HT-29 (cell line): ENCODE results near the gene CD109. TPM values are rescaled to one million over a fixed set of nuclear protein-coding genes. Genes with fewer than 3 reads are reported as not detected.
A peak's percentile ranks its signal among the peaks of the same experiment; 100 is the strongest.
"Not testable (repeated sequence)": the region's sequence is repeated elsewhere in the genome, so short reads cannot be mapped to it uniquely, and the experiment has no call there.

Experiments
- DNase-seq: peaks from one replicate; pipeline ENCODE4 v3.0.0-alpha.2; 2015; ENCODE audit warnings: low spot score
- total RNA-seq: library from RNA; depleted of rRNA; stranded (reverse); fragments of >200 nt; shearing (Covaris generic); gene quantifications from 2 replicates; pipeline ENCODE4 v1.2.3, GENCODE V29; 2014

Gene CD109
- total RNA-seq, 1 experiment from 2014 or later, result not detected

DNA sequence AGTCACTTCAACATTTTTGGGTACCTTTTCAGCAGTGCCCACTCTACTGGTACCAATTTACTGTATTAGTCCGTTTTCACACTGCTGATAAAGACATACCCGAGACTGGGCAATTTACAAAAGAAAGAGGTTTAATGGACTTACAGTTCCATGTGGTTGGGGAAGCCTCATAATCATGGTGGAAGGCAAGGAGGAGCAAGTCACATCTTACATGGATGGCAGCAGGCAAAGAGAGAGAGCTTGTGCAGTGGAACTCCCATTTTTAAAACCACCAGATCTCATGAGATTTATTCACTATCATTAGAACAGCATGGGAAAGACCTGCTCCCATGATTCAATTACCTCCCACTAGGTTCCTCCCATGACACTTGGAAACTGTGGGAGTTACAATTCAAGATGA, 12.4 kb upstream of the CD109 start:
- not testable (repeated sequence) for DNase-seq

DNA sequence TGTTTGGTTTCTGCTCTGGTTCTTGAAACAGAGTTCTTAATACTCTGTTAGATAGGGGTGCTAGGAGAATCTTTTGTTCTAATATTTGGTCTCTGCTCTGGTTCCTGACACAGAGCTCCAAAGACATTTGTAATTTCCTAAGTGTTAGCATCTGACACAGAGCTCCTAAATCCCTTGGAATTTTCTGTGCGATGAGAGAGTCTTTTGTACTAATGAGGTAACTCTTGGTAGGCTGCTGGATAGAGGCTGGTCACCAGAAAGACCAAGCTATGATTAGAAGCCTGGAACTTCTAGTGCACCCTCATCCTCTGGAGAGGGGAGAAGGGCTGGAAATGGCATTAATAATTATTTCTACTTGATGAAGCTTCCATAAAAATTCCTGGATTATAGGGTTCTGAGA, 7.7 kb upstream of the CD109 start:
- no peak for DNase-seq

DNA sequence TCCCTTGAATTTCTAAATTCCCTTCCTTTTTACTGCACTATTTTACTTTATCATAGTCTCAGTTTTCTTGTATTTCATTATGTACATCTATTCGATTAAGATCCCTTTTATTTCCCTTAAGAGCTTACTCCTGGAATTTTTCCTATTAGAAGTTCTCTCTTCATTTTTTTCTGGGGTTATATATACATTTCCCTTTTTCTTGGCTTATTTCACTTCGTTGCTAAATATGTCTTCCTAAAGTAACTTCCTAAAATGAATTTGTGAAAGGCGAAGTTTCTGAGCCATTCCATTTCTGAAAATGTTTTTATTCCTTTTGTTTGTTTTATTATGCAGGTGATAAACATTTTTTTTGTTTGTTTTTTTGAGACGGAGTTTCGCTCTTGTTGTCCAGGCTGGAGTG, 5.9 kb upstream of the CD109 start:
- no peak for DNase-seq

DNA sequence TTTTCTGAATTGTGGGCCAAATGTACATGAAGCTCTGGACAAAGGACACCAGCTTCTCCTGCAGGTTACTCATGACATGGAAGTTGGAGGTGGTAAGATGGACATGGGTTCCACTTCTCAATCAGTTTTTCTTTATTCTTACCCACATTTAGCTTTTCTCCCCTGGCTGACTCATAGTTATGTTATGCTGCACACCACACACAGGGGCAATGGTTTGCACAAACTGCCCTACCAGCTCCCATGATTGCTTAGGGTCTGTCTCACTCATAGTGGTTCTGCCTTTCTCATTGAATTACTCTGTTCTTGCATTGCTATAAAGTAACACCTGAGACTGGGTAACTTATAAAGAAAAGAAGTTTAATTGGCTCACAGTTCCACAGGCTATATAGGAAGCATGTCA, 4.5 kb upstream of the CD109 start:
- no peak for DNase-seq

DNA sequence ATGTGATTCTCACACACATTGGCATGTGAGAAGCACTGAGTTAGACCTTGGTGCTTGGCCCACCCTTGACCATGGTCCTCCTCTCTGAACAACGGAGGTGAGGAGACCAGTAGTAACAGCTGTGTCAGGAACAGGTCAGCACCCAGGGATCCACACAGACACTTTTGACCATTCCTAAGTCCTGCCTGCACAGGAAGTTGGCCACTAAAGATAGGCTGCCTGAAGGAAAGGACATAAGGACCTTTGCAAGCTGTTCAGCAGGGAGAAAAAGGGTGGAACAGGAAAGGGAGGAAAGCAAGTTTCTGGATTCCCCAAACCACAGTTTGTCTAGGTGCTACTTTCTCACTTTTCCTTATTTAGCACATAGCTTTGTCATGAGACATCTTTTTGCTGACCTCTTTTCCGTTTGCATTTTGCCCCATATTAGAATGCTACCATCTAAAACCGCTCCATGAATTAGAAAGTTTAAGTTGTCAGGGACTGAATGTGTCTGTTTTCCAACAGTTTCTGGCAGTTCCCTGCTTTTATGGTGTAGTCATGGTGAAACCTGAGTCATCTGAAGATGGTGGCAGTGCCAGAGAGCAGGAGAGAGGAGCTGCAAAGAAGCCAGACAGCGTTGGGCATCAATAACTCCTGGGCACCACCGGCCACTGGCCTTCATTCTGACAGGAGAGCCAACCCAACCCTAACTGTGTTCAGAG, 1.1 kb upstream of the CD109 start:
- no peak for DNase-seq

DNA sequence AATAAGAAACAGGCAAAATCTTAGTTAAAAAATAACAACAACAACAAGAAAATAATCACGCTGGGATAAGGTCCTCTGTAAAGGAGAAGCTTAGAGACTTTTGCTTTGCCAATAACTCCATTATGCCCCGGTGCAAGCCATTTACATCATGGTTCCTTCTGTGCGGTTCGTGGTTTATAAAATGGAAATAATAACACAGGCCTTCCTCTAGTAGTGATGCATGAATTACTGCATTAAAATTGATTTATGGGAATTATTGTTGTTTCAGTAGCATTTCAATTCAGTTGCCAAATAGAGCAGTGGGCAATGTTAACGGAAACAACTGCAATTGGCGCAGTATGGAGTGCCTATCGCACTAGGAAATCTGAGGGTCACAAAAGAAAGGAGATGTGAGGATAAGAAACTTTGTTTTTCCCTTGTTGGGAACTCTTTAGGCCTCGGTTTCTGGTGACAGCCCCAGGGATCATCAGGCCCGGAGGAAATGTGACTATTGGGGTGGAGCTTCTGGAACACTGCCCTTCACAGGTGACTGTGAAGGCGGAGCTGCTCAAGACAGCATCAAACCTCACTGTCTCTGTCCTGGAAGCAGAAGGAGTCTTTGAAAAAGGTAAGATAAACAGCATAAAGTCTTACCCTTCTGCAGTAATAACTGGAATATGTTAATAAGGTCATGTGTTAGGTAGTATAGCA, 1.1 kb downstream of the CD109 start:
- DNase-seq, result no peak

DNA sequence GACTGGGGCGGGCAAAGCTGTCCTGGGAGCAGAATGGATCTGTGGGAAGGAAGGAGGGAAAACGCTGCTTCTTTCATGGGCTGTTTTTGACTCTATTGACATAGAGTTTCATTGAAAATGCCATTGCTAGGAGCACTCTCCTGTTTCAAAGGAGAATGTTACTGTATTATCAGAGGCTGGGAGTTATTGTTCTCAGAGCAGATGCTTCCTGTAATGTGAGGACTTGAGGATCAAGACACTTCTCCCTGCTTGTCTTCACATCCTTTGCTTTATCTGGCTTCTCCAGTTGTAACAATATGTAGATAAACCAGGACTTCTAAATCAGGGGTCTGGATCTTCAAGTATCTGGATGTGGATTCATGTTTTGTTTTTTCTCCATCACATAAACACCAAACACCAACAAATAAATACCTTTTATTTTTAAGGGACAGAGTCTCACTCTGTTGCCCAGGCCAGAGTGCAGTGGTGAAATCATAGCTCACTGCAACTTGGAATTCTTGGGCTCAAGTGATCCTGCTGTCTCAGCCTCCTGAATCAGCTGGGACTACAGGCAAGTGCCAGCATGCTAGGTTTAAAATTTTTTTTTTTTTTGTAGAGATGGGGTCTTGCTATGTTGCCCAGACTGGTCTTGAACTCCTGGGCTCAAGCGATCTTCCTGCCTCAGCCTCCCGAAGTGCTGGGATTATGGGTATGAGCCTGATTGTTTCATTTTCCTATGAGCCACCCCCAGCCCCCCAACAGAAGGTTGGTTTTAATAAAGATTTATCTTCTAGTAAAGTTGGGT, 3.9 kb downstream of the CD109 start:
- DNase-seq, result no peak

DNA sequence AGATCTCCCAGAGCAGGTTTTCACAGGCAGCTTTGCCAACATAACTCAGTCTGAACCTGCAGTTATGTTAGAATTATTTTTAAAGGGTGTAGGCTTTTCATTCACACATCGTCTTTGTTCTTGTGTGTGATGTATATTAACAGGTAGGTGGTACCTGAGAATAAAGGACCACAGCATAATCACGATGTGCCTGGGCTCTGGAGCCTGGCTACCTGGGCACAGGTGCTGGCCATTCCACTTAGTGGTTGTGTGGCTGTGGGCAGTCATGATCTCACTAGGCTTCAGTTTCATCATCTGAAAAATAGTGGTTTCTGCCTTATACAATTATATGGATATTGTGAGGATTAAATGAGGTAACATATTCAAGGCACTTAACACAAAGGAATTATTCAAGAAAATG, 6.4 kb downstream of the CD109 start:
- DNase-seq, result no peak

DNA sequence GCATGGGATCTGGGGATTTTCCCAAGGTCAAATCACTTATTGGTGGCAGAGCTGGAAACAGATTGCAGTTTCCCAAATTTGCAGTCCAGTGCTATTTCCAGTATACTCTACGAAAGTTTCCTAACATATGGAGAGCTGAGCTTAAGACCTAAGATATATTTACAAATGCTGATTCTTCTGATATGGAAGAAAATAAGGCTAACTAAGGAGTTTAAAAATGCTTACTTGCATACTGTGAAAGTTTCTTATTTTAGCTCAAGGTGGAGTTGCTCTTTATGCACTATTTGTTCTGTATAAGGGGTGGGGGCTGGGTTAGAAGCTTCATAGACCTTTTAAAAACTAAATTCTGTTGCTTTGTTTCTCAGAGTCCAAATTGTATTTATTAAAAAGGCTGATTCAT, 7.5 kb downstream of the CD109 start:
- DNase-seq, result no peak

DNA sequence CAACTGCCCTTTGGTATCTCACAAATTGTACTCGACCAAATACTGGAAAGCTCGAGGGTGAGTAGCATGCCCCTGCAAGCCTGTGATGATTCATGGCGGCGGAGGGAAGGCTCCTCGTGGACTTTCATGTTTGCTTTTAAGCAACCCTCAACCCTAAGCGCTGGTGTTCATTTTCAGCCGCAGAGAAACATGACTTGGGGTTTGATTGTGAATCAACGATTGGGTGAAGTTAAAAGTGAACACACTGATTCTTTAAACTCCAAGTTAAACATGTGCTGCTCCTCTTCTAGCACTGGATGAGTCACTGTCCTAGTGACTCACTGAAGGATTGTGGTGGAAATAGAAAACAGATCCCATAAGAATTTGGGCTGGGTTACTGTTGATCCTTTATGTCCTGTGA, 8.3 kb downstream of the CD109 start:
- DNase-seq, result peak; percentile 37

DNA sequence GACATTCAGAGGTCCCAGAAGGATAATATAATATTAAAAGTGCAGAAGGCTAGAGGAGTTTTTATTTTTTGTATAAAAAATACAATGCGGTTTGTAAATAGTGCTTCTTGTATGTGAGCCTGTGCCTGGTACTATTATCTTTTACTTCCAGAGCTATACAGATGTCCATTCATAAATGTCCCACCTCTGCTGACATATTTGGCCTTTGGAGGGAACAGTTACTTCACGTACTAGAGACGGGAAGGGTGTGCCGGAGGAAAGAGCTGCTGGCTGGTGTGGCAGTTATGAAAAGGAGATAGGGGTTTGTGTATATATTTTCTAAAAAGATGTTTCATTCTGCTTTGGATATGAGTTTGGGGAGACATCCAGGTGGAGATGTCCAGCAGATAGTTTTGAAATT, 8.8 kb downstream of the CD109 start:
- DNase-seq, result no peak

DNA sequence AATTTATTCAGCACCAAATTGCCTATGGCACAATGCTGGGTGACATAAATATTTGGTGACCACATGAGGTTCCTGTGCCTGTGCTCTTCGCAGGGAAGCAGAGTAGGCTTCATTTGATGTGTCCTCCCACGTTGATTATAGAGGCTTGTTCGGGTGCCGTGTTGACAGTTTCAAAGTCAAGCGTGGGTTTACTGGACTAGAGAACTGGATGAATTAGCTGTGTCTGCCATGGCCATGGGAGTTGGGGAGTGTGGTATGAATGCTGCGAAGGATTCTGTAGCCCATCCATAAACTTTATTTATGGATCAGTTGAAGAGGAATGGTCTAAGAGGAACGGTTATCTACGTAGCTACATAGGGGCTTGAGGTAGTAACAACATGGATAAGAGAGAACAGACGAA, 11.0 kb downstream of the CD109 start:
- no peak for DNase-seq

DNA sequence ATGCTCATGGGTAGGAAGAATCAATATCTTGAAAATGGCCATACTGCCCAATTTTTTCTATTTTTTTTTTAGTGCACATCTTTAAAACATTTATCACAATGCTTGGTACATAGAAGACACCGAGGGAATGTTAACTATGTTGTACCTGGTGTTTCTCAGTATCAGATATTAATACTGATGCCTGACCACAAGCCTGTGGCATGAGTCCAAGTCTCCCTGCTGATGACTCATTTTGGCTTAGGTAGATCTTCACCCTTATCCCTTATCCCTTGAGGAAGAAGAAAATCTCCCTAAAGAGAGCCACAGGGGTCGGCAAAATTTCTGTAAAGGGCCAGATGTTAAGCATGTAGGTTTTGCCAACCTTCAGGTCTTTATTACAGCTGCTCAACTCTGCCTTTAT, 14.5 kb downstream of the CD109 start:
- DNase-seq, result peak; percentile 87

DNA sequence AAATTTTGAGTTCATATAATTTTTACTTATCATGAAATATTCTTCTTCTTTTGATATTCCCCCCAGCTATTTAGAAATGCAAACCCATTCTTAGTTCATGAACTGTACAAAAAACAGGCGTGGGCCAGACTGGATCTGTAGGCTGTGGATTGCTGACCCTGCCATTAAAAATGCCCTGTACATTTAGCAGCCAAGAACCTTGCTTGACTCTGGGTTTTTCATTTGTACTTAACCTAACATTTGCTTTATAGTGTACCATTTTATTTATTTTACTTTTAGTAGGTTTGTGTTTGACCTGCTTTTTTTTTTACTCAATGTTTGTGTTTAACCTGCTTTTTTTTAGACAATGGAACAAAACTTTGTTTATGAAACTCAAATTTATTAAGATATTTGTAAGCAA, 14.9 kb downstream of the CD109 start:
- no peak for DNase-seq

DNA sequence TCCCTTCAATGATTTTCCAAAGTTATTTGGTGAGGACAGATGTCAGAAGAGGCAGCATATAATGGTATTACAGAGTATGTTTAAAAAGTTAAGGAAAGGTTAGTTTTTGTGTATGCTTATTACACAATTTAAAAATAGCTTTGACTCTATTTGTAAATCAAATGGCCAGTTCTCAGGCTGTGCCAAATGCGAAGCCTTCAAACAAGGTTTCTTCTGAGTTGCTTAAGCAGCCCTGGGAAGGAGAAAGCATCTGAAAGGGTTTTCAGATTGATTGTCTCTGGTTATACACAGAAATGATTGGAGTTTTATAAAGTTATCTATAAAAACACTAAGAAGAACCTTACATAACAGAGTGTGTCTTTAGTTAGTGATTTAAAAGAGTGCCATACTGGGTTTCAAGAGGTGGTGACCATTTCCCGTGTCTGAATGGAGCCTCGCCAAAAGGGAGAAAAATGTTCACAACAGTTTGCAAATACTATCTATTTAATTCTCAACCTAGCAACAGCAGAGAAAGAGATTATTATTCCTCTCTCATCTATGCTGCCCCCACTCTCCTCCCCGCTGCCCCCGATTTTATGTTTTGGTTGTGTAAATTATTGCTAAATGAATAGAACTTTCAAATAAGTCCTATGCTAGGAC, 16.7 kb downstream of the CD109 start:
- no peak for DNase-seq

DNA sequence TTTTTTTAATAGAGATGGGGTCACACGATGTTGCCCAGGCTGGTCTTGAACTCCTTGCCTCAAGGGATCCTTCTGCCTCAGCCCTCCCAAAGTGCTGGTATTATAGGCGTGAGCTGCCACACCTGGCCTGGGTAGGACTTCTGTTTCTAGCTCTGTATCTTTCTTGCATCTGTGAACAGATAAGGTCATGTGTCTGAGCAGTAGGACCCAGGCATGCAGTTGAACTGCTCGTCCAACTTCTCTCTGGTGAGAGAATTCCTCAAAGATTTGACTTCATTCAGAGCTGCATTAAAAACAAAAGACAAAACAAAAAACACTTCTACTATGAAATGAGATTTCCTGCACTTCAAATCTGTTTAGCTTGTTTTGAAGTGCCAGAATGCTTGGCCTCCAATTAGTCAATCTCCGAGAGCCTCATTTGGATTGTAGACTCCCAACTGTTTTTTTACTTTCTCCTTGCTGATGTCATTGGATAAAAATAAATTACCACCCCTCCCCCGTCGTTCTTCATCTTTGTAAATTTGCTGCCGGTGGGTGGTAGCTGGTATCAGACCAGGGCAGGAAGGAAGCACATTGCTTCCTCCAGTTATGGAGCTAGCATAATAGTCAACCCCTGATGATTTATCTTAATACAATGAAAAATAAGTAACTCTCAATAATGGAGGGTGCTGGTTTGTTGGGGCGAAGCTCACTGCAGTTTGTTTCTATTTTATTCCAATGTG, 17.6 kb downstream of the CD109 start:
- no peak for DNase-seq

DNA sequence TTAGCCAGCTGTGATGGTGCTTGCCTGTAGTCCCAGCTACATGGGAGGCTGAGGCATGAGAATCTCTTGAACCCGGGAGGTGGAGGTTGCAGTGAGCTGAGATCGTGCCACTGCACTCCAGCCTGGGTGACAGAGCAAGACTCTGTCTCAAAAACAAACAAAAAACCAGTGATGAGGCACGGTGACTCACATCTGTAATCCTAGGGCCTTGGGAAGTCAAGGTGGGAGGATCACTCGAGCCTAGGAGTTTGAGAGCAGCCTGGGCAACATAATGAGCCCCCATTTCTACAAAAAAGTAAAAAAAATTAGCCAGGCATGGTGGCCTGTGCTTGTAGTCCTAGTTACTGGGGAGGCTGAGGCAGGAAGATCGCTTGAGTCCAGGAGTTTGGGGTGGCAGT, 19.1 kb downstream of the CD109 start:
- not testable (repeated sequence) for DNase-seq

DNA sequence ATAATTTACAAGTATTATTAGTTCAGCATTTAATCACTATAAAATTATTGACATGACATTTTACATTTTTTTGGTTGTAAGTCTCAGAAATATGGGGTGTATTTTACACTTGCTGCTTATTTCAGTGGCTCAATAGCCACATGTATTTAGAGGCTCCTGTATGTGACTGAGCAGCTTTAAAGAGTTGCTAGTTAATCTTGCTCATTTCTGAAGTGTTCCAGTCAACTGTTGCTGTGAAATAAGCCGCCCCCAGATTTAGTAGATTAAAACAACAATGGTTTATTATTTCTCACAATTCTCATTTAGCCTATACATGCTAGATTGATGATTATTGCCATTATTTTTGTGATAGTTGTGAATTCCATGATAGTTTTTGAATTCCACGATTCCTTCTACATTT, 23.0 kb downstream of the CD109 start:
- DNase-seq, result no peak

DNA sequence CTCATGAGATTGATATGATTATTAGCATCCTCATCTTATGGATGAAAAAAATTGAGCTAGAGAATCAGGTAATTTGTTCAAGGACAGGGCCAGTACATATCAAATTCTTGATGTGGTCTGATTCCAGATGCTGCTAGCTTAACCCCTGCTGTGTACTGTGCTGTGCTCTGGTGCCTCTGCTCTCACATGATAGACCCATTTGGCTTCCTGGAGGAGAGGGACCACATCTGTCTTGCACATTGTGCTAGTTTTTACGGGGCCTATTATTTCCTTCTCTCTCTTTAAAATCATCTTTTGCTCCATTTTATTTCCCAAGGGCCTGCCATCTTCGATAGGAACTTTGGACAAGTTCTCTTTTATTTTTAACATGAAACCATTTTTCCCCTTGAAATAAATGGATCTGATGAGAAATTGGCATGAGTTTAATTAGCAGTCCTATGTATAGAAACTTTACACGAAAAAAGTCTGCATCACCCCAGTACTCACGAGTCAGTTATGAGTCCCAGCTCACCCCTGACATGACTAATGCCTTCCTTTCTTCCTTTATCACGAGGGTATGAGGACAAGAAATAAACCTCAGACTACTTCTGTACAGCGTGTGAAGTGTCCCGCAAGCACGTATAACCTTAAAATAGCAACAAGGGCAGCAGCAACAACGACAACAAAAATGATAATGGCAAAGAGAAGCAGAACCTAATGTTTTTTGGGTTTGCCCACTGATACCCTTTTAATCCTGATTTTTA, 26.5 kb downstream of the CD109 start:
- no peak for DNase-seq

DNA sequence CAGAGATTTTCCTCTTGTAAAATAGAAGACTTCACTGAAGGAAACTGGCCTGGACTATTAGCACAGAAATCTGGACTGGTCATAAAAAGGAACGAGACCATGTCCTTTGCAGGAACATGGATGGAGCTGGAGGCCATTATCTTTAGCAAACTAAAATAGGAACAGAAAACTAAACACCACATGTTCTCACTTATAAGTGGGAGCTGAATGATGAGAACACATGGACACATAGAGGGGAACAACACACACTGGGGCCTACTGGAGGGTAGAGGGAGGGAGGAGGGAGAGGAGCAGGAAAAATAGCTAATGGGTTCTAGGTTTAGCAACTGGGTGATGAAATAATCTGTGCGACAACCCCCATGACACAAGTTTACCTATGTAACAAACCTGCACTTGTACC, 27.5 kb downstream of the CD109 start:
- DNase-seq, result not testable (repeated sequence)

DNA sequence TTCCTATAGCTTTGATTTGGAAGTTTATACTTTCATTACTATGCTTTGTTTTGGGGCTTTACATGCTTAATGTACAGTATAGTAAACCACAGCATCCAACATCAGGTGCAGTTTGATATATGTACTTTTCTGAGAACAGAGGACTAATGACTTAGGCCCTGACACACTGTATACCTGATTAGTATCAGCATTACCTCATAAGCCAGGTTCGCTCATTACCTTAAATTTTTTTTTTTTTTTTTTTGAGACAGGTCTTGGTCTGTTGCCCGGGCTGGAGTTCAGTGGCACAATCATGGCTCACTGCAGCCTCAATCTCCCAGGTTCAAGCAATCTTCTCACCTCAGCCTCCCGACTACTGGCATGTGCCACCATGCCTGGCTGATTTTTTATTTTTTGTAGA, 28.4 kb downstream of the CD109 start:
- no peak for DNase-seq
